Stimulated activated CD4-positive, alpha-beta T cell treated with anti-CD3 and anti-CD28 coated beads, Interleukin-1b, Interleukin-23, amount 100 ng/mL, for 24 hours (primary cell): ENCODE data around the gene MPC1.

ENCODE experiments used
- DNase-seq, 4 experiments: peaks; one replicate each; pipeline ENCODE4 v3.0.0-alpha.2; 2020; ENCODE audit warnings: low read depth in 4 of 4, low spot score in 1 of 4

MPC1 gene

GRCh38 chr6:166318649-166319600 lies 63.8 kb downstream of the MPC1 start:
- DNase-seq, result no peak

- no peak for DNase-seq
Observed at GRCh38 chr6:166318227-166318626, 64.5 kb downstream of the MPC1 start.

- DNase-seq, result no peak
Observed at GRCh38 chr6:166317261-166318212, 65.2 kb downstream of the MPC1 start.

GRCh38 chr6:166315436-166315835 lies 67.3 kb downstream of the MPC1 start:
- DNase-seq, result no peak
